Measurements from ENCODE around the gene SUSD3.
"Not testable (repeated sequence)": the region's sequence is repeated elsewhere in the genome, so short reads cannot be mapped to it uniquely, and the experiment has no call there.

The SUSD3 gene
- 30.2 to 53.0 reads per million in 2 donors for total RNA-seq

DNA sequence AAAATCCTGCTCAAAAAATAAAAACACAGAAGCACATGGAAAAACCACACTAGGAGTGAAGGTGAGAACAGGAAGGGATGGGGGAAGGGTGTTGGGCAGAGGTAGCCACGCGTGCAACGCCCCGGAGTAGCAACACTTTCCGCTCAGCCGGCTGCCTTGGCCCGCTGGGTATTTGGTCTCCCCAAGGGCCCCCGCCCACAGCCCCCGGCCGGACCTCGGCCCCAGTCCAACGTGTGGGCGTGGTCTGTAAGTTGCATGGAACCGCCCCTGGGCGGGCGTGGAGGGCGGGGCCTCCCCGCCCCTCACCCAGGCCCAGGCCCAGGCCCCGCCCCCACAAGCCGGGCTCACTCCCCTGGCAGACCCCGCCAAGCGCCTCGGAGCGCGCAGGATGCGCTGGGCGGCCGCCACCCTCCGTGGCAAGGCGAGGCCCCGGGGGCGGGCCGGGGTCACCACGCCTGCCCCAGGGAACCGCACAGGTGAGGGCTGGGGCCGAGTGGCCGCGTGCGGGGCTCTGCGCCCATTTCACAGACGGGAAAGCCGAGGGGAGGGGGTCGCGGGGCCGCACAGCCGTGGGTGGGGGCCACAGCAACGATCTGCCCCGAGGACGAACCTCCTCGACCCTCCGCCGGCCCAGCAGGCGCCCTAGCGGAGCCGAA lies at the start of gene SUSD3:
SUSD3 (plus strand) TSS at position 347 of the 656 bp plus-strand sequence; CDS start at position 389, 42 bp downstream.
- peak; percentile 55 for DNase-seq

DNA sequence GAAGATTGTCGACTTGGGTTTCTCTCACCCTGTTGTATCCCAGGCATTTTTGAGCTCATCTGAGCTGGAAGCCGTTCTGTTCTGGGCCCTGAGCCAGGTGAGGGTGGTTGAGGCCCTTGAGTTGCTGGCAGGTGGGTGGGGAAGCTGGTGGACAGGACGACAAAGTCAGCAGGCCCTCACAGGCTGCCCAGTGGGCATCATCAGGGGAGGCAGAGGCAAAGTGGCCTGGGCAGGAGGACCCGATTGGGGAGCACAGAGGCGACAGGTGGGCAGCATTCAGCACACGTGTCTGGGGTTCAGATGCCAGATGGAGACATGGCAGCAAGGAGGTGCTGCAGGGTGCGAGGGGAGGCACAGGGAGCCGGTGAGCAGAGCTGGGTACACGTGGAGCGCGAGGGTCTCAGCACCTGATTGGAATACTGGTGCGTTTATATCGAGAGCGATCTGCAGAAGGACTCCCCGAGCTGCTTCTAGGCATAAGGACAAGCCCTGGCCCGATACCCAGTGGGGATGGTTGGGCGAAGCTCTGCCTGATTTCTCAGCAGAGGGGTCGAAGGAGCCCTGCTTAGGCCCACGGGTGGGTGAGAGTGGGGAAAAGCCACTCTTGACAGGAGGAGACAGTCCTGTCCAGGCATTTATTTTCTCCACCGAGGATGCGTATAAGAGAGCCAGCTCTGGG lies 49.0 kb upstream of the SUSD3 start:
- DNase-seq: no peak

GRCh38 chr9:93010056-93010455 lies 48.4 kb upstream of the SUSD3 start:
- DNase-seq: no peak

DNA sequence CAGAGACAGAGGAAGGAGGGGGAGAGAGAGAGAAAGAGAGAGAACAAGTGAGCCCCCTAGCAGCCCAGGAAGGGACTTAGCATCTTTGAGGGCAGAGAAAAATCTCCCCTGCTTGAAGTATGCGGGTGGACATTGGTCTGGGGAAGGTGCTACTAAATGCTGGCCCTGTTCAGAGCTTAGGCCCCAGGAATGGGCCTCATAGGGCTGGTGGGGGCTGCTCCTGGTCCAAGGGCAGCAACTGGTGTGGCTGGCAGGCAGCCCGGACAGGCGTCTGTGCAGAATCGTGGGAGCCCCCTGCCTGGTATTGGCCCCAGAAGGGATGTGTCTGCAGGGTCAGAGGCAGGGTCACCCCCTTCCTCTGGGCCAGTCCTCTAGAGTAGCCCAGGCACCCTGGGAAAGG lies 47.8 kb upstream of the SUSD3 start:
- DNase-seq: no peak

DNA sequence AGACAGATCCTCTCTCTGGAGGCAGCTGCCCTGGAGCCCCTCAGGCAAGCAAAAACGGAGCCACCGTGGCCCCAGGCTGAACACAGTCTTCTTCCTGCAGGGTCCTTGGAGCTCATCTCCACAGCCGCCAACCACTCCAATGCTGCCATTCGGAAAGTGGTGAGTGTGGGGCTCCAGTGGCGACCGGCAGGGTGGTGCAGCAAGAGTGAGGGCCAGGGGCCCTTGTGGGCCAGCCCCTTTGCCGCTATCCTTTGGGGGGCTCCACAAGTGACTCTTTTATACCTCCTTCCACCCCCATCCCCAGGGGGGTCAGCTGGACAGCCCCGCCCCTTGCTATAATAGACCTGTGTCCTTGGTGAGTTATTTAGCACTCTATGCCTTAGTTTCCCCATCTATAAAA lies 47.4 kb upstream of the SUSD3 start:
- no peak for DNase-seq

- DNase-seq: no peak
Measured at GRCh38 chr9:93012963-93013855, 45.3 kb upstream of the SUSD3 start.

GRCh38 chr9:93013856-93014582 lies 44.5 kb upstream of the SUSD3 start:
- DNase-seq: no peak

GRCh38 chr9:93015190-93015589 lies 43.3 kb upstream of the SUSD3 start:
- not testable (repeated sequence) for DNase-seq

- DNase-seq: no peak
Measured at GRCh38 chr9:93017621-93018020, 40.9 kb upstream of the SUSD3 start.

DNA sequence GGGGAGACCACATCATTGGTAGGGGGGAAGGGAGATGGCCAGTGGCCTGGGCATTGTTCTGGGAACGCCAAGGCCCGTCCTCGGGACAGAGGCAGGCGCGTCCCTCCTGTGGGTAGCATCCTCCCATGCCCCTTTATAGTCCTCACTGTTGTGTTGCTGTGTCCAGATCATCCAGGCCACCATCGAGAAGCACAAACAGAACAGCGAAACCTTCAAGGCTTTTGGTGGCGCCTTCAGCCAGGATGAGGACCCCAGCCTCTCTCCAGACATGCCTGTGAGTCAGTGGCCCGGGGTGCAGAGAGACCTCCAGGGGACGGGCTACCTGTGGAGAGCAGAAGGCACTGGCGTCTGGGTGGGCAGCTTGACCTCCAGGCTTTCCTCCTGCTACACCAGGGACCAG lies 38.4 kb upstream of the SUSD3 start:
- no peak for DNase-seq

DNA sequence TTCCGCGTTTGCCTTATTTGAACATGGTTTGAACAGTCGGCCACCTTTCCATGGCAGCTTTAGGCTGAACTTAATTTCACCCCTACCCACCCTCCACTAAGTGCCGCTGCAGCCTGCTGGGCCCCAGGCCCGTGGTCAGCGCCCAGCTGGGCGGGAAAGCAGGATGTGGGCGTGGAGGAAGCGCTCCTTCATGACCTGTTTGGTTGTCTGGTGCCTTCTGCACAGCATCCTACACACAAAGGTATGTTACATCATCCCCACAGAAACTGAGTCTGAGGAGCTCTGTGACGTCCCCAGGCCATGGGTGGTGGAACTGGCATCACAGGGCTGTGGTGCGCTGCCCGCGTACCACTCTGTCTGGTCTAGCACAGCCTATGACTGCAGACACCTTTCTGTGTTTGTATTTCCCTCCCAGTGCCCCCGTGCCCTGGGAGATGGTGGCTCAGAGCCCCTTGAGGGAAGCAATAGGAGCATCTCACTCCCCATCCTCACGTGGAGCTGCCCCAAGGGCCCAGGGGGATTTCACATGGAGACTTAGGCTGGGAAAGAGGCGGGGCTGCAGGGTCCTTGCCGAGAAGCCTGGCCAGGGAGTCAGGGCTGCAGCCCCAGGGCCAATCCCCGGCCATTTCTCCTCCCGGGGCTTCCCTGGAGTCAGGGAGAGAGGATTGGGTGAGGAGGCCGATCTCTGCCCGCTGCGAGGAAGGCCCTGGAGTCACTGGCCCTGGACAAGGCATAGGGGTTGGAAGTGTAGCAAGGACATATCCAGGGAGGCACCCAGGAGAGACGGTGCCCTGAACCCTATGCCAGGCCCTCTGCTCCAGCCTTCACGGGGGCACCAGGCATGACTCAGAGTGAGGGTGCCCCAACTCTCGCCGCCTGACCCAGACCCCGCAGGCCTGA lies 37.5 kb upstream of the SUSD3 start:
- DNase-seq: peak; percentile 45

DNA sequence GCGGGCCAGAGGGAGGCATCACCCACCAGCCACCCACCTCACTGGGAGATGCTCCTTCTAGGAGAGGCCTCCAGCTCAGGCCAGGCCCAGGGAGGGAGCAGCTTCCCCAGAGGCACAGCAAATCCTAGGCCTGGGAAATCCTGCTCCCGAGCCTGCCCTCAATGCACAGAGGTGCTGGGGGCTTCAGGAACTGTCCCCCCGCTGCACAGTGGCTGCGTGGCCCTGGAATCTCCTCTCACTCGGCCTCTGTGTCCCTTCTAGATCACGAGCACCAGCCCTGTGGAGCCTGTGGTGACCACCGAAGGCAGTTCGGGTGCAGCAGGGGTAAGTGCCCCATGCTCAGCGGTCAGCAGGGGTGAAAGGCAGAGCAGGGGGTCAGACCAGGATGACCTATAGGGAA lies 36.4 kb upstream of the SUSD3 start:
- no peak for DNase-seq

DNA sequence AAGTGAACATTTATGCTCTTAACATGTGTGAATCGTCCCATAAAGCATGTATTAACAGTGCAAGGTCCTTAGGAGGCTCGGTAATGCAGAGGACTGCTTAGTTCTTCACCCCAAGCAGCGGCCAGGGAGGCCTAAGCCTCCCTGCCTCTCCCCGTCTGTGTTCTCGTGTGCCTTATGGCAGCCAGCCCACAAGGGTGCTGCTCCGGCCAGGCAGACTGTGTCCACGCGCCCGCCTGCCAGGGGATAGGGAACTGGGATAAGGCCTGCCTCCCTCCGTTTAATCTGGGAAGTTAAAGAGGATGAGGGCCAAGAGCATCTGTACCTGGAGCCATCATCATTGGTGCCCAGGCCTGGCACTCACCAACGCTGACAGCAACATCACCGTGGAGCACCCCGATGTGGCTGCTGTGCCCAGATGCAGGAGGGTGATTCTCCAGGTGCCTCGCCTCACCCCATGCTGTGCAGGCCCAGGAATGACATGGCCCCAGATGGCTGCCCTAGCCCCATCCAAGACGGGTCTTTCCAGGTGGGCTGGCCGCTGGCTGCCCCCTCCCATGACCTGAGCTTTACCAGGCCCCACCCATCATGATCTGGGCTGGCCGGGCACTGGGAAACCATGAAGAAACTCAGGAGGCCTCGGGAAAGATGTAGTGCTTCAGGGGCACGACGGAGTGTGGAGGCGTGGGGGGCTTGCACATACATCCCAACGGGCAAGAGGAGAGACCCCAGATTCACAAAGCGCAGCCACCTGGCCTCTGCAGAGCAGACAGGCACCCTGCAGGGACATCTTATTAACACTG lies 35.6 kb upstream of the SUSD3 start:
- DNase-seq: no peak

GRCh38 chr9:93023521-93023815 lies 35.0 kb upstream of the SUSD3 start:
- DNase-seq: no peak

GRCh38 chr9:93024646-93024910 lies 33.9 kb upstream of the SUSD3 start:
- DNase-seq: no peak

GRCh38 chr9:93024986-93025630 lies 33.4 kb upstream of the SUSD3 start:
- DNase-seq: no peak

GRCh38 chr9:93025736-93026135 lies 32.8 kb upstream of the SUSD3 start:
- DNase-seq: no peak

DNA sequence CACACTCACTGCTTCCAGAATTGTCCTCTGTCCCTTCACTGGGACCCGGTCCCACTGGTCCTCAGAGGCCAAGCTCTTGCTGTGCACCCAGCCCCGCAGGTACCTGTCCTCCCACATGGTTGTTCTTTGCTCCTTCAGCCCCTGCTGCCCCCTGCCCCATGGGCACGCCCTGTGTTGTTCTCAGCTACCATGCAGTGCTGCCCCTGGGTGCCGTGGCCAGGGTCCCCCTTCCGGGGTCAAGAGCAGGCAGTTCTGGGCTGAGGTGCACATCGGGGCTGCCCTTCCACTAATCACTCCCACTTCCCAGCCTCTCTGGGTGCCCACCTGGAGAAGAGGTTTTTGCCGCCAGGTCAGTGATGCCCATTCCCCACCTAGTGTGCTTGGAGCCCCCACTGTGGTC lies 31.9 kb upstream of the SUSD3 start:
- no peak for DNase-seq

- DNase-seq: no peak
Measured at GRCh38 chr9:93027750-93028149, 30.8 kb upstream of the SUSD3 start.

- peak; percentile 55 for DNase-seq
Measured at GRCh38 chr9:93028448-93029006, 30.0 kb upstream of the SUSD3 start.

Data from T-helper 9 cell (primary cell).